NCI-H345 treated with DMSO at 0.1 percent for 48 hours (cell line): ENCODE data around the gene GPR155.
A peak's percentile ranks its signal among the peaks of the same experiment; 100 is the strongest.
"Not testable (repeated sequence)": the region's sequence is repeated elsewhere in the genome, so short reads cannot be mapped to it uniquely, and the experiment has no call there.

Experiments used
- DNase-seq: peaks from one replicate; lab custom pipeline; 2025; ENCODE audit not compliant: unreplicated experiment; lab: John Stamatoyannopoulos, UW

Gene GPR155

GRCh38 chr2:174492963-174493431 lies 6.2 kb upstream of the GPR155 start:
- DNase-seq, result no peak

DNA sequence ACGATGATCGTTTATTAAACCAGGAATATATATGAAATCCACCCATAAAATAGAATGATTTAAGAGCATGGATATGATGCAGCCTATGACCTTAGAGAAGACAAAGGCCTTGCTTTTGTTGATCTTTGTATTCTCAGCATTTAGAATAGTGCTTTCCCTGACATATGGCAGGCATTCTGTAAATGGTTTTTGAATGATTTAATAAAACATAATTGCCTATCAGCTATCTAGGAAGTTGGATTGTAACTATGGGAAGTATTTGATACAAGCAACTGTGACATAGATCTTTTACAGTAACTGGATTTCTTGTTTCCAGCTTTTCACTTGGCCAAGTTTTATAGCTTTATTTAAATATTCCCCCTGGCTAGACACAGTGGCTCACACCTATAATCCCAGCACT lies 5.1 kb upstream of the GPR155 start:
- DNase-seq, result no peak

DNA sequence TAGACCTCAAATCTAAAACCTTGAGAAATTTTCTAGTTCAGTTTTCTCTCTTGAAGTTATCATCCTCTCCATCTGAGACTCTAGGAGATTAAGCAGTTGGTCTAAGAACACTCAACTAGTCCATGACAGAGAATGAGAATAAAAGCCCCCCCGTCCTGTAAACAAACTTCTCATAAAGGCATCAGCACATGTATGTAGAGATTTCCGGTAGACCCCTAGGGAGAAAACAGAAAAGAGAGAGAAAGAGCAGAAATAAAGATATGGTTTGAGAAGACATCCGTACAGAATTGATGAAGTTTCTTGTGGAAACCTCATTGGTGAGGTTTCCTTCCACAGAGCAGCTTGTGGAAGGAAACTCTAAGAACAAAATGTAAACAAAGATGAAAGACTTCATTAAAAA lies 3.2 kb upstream of the GPR155 start:
- DNase-seq, result no peak

GRCh38 chr2:174489520-174489919 lies 2.7 kb upstream of the GPR155 start:
- DNase-seq, result not testable (repeated sequence)

- DNase-seq, result no peak
Observed at GRCh38 chr2:174487820-174488162, 962 bp upstream of the GPR155 start.

GRCh38 chr2:174487108-174487819 lies 435 bp upstream of the GPR155 start:
- peak; percentile 82 for DNase-seq

DNA sequence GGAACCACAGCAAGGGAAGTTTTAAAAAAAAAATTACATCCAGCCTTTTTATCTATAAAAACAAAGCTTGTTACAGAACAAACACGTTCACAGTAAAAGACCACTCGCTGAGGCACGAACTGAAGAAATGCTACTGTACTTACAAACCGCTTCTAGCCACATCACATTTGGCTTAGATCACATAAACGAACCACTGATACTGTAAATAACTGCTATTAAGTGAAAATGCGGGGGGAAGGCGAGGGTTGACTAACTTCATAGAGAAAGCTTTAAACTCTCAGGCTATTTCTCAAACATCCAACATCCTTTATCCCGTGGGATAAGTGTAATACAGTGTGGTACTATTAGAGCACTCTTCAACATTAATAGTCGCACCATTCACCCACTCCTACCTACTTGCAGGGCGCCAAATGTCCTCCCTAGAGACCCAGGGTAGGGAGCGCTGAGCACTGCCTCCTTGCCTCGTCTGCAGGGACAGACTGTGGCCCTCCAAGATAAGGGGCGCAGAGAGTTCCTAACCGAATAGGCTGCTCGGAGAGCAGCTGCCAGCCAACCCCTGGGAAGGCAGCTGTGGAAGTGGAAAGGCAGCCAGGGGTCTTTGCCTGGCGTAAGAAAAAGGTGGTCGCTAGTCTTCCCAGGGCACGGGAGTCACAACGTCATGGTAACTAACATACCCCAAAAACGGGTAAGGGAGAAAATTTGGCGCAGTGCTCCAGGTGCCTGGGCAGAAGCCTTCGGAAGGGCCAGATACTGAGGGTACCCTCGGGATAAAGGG lies 854 bp downstream of the GPR155 start:
- DNase-seq, result peak; percentile 6

- DNase-seq, result not testable (repeated sequence)
Observed at GRCh38 chr2:174485045-174485444, 1.8 kb downstream of the GPR155 start.

- no peak for DNase-seq
Observed at GRCh38 chr2:174484573-174484972, 2.3 kb downstream of the GPR155 start.

DNA sequence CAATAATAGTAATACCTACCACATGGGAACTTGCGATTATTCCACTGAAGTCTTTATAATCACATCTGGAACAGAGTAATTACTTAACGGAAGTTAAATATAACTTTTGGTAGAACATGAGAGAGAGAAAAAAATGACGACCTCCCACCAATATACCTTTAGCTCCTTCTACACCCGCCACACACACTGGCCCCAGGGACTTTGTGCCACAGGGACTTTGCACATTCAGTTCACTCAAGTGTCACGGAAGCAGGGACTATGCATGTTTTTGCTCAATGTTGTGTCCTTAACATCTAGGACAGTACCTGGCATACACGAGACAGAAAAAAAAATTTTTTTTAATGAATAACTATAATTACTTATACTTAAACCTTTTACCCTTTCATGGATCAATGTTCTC lies 4.0 kb downstream of the GPR155 start:
- DNase-seq, result no peak

GRCh38 chr2:174477759-174478158 lies 9.1 kb downstream of the GPR155 start:
- no peak for DNase-seq

- DNase-seq, result no peak
Observed at GRCh38 chr2:174473796-174474195, 13.0 kb downstream of the GPR155 start.

DNA sequence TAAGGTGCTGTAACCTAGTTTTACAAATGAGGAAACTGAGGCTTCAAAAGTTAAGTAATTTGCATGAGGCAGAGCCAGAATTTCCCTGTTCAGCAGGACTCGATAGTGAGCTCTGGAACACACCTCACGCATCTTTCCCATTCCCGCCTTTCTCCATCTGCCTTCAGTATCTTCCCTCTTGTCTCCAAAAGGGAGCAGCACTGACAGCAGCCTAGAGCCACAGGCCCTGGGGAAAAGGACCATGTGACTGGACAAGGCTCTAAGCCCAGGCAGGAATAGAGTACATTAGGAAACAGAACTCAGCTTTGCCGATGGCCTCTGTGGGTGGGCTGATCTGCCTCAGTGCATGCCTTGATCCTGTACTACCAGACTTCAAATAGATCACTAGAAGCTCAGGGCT lies 21.5 kb downstream of the GPR155 start:
- DNase-seq, result no peak

DNA sequence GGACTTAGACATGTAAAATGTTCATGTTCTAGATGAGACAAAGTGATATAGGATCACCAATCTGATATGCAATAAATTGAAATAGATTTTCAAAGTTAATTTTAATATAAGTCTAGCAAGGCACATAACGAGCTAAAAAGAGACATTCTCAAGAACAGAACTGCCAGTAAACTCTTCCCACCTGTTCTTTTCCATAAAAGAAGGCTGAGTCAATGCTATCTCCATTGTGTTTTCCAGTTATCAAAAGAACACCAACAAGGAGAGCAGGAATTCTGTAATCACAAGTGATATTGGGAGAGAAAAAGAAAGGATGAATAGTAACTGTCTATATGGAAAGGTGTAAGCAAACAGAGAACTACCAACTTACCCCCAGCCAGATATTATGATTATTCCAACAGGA lies 25.6 kb downstream of the GPR155 start:
- no peak for DNase-seq

DNA sequence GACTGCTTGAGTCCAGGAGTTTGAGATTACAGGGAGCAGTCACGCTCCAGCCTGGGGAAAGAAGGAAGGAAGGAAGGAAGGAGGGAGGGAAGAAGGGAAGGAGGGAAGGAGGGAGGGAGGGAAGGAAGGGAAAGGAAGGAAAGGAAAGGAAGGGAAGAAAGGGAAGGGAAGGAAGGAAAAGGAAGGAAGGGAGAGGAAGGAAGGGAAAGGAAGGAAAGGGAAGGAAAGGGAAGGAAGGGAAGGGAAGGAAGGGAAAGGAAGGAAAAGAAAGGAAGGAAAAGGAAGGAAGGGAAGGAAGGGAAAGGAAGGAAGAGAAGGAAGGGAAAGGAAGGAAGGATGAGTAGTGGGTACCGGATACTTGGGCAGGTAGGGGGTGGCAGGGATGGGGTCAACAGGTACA lies 32.3 kb downstream of the GPR155 start:
- no peak for DNase-seq

GRCh38 chr2:174450021-174450816 lies 36.6 kb downstream of the GPR155 start:
- DNase-seq, result no peak

DNA sequence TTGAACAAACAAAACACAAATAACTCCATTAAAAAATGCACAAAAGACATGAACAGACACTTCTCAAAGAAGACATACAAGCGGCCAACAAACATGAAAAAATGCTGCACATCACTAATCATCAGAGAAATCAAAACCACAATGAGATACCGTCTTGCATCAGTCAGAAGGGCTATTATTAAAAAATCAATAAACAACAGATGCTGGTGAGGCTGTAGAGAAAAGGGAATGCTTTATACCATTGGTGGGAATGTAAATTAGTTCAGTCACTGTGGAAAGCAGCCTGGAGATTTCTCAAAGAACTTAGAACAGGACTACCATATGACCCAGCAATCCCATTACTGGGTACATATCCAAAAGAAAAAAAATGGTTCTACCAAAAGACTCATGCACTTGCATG lies 37.8 kb downstream of the GPR155 start:
- no peak for DNase-seq

DNA sequence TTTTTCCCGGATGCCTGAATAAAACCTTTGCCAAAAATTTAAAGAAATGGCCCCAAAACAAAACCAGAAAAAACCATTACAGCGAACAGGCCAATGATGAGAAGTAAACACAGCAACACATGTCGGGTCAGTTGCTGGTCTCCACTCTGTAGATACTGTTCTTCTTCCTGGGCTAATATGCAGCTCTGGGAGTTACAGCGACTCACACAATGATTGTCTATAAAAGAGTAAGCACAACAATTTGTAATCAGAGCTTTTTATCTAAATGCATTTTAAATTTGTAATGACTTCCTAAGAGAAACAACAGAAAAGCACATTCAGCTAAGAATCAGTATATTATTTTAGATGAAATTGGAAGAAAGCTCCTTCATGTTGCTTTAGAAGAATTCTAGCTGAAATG lies 40.3 kb downstream of the GPR155 start:
- DNase-seq, result no peak

GRCh38 chr2:174445248-174445647 lies 41.6 kb downstream of the GPR155 start:
- no peak for DNase-seq

DNA sequence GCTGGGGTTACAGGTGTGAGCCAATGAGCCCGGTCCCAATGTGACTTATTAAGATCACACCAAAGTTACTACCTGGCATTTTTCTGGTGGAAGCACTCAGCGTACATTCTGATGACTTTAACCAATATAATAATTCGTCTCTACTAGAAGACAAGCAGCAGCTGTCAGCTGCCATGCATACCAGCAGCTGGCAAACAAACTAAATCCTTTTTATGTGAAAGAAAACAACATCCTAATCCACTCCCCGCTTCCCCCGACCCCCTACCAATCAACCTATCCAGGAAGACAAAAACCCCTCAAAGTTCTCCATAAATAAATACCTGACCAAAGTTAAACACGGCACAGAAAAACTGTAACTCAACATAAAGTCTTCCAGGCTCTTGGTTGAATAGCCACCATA lies 42.1 kb downstream of the GPR155 start:
- no peak for DNase-seq

DNA sequence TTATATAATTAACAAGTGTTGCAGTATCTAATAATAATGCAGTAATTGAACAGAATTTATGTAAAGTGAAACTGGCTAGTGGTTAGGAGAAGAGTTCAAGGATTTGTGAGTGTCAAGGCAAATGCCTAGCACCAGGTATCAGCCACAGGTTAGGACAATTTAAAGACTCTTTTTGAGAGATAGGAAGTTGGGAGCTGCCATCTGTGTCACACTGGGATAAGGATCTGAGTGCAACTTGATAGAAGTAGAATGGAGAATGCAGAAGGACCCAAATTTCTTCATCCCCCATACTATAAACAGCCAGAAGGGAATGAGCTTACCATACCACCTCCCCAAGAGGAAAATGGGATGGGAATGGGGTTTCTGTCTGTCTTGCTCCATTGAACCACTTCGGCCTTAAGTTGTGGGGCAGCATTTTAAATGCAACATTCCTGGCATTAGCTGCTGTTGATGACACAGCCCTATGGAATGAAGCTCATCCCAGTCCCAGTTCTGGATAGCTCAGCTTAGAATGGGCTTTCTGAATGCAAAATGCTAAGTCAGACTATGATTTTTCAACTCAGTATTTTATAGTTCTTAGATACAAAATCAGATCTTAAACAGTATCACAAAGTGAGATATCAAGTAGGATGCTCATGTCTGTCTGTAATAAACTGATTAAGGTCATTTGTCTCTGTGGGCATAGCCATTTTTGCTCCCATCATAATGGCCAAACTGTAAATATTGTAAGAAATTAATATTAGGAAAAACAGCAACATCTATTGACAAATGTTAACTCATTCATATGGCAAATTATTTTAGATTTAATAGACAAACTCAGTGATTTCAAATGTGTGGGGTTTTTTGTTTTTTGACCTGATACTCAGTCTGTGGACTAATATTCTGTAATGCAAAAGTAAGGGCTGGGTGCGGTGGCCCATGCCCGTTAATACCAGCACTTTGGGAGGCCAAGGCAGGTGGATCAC lies 44.0 kb downstream of the GPR155 start:
- DNase-seq, result no peak
